ENCODE measurements around the gene SMIM5.
"Not testable (repeated sequence)": the region's sequence is repeated elsewhere in the genome, so short reads cannot be mapped to it uniquely, and the experiment has no call there.

The SMIM5 gene, protein sequence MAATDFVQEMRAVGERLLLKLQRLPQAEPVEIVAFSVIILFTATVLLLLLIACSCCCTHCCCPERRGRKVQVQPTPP

DNA sequence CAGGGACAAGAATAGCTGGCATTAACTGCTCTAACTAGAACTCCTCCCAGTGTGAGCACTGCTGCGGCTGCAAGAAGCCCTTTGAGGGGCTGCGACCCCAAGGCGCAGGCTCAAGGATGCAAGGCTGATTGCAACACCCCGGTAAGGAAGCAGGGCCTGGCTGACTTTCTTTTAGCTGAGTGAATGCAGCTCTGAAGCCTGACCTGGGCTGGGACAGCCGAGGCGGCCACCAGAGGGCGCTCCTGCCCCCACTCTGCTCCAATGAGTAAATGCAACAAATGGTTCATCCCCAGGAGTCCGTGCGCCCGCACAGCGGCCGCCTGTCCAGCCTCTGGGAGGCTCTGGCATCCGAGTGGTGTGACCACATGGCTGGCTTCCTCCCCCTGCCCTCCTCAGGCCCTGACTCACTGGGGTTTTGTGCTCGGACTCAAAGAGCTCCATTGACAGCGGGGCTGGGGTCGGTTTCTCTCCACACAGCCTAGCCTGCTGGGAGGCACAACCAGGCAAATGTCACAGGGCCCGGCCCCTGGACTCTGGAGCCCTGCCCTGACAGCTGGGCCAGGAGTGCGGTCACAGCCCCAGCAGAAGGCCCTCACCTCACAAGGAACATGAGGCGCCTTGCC, at the start of gene SMIM5:
SMIM5 (plus strand) TSS at position 572 of the 623 bp plus-strand sequence. CDS start 6,768 bp downstream, outside the sequence.
- peak; percentile 63 for DNase-seq

DNA sequence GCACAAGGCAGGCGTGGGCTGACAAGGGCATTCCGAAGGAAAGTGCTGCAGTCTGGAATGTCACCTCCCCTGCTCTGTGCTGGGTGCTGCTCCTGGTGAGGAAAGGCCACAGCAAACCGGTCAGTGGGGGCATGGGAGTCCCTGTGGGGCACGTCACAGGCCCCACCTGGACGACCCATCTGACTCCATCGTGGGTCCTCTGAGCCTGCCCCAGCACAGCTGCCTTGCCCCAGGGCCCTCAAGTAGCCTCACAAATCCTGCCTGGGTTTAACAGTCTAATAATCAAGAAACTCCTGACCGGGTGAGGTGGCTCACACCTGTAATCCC, 48.4 kb upstream of the SMIM5 start:
- no peak for DNase-seq

DNA sequence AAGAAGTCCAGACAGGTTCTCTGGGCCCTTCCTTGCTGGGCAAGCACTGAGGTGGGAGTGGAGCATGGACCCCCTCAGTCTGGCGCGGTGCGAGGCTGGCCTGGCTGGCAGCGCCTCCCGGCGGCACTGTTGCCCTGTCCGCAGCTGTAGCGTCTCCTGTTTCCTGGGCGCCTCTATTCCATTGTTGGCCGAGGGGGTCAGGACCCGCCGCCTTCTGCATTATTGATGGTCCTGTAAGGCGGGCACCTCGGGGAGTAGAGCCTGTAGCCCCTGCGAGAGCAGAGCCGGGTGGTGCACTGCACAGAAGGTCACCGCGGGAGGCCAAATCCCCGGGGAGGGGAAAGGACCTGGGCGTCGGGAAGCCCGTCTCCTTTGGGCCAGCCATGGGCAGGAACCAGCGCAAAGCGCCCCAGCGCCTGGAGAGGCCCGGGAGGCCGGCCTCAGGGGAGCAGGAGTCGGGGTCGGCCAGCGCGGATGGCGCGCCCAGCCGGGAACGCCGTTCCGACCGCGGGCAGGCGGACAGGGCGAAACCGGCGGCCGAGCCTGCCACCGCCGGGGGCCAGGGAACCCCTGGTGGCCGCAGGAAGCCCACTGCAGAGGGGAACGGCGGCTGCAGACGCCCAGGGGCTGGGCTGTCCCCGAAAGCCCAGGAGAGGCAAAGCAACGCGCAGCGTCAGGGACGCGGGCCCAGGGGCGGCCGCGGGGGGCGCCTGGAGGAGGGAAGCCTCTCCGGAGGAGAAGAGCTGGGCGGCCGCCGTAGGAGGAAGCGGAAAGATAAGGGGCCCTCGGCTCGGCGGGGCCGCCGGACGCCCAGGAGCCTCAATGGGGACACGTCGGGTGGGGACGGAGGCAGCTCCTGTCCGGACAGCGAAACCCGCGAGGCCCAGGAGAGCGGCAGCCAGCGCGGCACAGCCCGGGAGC, 45.3 kb upstream of the SMIM5 start, which contains the start of gene MYO15B:
MYO15B (plus strand) TSS at position 126 of the 921 bp plus-strand sequence; CDS start at position 384, 258 bp downstream.
- peak; percentile 69 for DNase-seq

DNA sequence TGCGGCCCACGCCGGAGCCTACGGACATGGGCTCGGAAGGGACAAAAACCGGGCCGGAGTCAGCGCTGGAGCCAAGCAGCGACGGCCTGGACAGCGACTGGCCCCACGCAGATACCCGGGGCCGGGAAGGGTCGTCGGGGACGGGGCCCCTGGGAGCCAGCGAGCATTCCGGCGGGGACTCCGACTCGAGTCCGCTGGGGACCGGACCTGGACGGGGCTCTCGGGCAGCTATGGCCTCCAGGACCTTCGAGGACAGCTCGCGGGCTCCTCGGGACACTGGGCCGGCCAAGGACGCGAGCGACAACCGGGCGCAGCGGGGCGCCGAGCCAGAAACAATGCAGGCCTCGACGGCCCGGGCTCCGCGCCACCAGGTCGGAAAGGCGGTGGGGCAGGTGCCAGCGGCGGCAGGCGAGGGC, 44.6 kb upstream of the SMIM5 start:
- DNase-seq: no peak

DNA sequence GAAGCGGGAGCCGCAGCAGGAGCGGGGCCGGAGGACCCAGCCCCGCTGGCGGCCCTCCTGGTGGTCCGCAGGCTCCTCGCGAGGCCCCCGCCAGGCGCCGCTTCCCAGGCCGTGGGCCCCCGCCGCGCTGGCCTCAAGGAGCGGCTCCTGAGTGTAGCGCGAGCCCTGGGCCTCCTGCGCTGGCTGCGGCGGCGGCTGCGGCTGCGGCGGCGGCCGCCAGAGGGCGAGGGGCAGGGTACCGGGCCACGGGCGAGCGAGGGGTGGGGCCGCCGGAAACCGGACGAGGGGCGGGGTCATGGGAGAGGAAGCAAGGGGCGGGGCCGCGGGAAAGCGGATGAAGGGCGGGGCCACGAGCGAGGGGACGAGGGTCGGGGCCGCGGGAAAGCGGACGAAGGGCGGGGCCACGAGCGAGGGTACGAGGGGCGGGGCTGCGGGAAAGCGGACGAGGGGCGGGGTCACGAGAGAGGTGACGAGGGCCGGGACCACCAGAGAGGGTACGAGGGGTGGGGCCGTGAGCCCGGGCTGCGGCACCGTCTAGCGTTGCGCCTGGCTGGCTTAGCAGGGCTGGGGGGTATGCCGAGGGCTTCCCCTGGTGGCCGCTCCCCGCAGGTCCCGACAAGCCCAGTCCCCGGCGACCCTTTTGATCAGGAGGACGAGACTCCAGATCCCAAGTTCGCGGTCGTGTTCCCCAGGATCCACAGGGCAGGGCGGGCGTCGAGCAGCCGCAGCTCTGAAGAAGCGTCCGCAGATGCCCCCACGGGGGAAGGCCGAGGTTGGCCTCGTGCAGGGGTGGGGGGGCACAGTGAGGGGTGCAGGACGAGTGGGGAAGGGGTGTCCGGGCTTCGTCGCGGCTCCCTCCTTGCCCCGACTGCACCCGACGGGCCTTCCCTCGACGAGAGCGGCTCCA, 44.0 kb upstream of the SMIM5 start:
- peak; percentile 87 for DNase-seq

DNA sequence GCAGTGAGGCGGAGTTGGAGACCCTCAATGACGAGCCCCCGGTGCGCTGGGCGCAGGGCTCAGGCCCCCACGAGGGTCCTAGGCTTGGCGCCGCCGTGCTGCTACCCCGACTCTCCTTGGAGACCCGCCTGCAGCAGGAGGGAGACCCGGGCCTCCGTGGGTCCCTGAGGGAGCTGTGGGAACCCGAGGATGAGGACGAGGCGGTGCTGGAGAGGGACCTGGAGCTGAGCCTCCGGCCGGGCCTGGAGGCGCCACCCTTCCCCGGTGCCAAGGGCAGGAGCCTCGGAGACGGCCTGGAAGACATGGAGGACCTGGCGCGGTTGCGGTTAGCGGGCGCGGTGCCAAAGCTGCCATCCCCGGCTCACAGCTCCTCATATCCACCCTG, 43.3 kb upstream of the SMIM5 start:
- no peak for DNase-seq

DNA sequence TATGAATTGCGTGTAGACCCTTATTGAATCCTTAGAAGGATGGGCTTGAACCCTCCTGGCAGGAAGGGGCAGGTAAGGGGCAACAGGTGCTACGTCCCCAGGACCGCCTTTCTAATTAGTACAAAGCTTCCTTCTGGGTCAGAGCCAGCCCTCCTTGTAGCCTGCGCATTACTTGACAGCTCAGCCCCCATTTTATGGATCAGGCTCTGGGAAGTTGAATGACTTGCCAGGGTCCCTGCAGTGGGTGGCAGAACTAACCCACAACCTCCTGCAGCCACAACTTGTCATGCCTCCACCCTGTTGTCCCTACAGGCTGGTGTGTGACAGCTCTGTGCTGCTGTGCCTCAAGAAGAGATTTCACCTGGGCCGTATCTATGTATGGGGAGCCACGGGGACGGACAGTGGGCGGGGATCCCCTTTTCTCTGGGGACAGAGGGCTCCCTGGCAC, 42.9 kb upstream of the SMIM5 start:
- no peak for DNase-seq

DNA sequence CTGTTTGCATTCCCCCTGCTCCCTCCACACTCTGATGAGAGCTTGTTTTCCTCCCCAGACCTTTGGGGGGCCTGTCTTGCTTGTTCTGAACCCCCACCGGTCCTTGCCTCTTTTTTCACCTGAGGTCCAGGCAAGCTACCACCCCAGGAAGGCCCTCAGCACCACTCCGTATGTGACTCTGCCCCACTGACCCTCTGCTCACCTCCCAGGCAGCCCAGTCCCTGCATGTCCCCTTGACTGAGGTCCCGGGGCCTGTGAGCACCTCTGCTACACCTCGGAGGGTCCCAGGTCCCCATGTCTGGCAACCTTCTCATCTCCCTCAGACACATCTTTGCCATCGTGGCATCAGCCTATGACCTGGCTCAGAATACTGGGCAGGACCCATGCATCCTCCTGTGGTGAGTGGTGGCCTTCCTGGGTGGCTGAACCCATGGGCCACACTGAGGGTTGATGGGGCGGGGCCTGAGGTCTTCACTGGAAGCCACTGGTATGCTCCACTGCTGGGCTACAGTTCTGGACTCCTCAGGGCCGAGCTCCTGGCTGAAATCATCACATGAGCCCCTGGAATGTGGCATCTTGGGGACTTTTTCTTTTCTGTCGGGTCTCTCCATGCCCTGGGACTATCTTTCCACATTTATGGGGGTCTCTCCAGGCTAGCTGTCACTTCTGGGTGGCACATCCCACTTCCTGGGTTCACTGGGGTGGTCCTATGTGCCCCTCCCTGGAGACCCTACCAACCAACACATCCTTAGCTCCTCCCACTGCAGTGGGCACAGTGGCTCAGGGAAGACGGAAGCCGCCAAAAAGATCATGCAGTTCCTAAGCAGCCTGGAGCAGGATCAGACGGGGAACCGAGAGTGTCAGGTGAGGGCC, 42.1 kb upstream of the SMIM5 start:
- no peak for DNase-seq

DNA sequence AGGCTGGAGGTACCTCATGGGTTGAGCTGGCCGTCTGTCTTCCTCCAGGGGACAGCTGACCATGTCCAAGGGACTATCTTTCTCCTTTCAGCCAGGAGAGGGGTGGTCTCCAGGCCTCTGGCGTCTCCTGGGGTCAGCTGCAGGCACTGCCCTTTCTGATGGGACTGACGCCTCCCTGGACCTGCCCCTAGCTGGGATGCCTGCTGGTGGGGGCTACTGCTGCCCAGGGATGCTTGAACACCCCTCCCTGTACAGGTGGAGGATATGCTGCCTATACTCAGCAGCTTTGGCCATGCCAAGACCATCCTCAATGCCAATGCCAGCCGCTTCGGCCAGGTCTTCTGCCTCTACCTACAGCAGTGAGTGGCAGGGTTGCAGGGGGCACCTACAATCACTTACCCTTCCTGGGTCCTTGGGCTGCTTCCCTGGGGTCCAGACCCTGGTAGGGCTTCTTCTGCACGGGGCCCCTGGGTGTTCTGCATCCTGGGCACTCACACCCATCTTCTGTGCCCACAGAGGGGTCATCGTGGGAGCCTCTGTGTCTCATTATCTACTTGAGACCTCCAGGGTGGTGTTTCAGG, 41.4 kb upstream of the SMIM5 start:
- no peak for DNase-seq

DNA sequence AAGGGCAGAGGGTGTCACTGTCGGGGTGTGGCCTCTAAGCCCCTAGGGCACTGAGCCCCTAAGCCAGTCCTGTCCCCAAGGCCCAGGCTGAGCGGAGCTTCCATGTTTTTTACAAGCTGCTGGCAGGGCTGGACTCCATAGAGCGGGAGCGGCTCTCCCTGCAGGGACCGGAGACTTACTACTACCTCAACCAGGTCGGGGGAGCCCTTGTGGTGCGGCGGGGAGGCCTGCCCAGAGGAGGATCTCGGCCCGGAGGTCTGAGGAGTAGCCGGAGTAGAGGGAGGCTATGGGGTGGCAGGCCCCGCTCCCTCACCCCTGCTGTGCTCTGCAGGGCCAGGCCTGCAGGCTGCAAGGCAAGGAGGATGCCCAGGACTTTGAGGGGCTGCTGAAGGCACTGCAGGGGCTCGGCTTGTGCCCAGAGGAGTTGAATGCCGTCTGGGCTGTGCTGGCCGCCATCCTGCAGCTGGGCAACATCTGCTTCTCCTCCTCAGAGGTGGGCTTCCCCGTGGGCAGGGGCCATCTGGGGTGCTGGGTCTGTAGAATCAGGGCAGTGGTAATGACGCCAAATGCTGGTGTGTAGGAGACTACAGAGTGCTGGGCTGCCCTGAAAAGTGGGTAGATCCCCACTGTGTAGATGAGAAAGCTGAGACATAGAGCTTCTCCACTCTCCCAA, 40.8 kb upstream of the SMIM5 start:
- DNase-seq: no peak

DNA sequence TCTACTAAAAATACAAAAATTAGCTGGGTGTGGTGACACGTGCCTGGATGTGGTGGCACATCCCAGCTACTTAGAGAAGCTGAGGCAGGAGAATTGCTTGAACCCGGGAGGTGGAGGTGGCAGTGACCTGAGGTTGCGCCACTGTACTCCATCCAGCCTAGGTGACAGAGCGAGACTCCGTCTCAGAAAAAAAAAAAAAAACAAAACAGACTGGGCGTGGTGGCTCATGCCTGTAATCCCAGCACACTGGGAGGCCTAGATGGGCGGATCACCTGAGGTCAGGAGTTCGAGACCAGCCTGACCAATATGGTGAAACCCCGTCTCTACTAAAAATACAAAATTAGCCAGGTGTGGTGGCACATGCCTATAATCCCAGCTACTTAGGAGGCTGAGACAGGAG, 39.8 kb upstream of the SMIM5 start:
- not testable (repeated sequence) for DNase-seq

DNA sequence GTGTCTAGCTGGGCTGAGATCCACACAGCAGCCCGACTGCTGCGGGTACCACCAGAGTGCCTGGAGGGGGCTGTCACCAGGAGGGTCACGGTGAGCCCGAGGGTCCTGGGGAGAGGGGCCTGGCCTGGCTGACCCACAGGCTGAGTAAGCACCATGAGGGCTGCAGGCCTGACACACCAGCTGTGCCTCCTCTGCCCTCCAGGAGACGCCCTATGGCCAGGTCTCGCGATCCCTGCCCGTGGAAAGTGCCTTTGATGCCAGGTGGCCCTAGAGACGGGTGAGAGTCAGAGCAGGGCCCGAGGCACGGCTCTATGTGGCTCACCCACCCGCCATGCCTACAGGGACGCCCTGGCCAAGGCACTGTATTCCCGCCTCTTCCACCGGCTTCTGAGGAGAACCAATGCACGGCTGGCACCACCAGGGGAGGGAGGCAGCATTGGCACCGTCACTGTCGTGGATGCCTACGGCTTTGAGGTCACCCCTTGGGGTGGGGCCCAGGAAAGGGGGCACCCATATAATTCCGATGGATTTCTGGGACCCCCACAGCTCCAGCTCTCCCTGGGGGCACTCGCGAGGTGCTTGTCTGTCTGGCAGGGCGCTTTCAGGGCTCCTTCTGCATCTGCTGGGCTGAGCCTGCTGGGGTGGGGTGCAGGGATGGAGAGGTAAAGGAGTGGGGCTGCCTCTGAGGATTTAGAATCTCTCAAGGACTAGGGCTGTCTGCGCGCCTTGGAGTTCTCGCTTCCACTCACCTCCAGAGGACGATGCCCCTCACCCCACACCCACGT, 38.5 kb upstream of the SMIM5 start:
- peak; percentile 26 for DNase-seq

DNA sequence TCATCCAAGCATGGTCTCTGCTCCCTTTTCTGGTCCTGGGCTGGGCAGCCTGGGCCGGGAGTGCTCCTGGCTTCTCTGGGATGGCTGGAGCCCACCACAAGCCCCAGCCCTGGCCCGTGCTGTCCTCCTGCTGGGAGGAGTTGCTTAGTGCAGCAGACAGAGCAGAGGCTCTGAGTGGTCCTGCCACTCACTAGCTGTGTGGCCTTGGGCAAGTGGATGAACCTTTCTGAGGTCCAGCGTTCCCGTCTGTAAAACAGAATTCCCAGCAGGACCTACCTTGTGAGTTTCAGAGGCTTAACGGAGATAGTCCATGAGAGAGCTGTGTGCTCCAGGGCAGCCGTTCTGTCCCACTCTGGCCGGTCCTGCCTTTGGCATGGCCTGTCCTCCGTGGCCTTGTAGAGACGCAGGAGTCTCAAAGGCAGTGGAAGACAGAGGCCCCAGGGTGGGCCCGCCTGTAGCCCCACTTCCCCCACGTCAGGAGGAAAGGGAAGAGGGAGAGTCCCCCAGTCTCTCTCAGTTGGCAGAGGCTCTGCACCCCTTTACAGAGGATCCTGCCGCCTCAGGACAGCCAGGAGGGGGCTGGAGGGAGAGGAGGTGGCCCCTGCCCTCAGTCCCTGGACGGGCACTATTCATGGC, 37.8 kb upstream of the SMIM5 start:
- no peak for DNase-seq

DNA sequence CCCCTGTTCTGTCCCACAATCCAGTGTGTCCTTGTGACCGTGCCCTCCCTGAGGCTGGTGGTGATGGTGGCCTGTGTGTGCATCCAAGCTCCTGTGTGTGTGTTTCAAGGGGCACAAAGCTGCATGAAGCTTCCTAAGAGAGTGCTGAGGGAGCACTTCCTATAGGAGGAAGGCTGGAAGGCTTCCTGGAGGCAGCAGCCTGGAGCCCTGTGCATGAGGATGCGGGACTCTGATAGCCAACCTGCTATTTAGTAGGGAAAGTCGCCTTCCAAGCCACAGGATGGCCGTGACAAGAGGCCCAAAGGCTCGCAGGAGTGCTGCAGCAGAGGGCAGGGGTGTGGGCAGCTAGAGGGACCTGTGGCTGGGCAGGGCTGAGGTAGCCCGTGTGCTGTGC, 37.3 kb upstream of the SMIM5 start:
- DNase-seq: no peak

DNA sequence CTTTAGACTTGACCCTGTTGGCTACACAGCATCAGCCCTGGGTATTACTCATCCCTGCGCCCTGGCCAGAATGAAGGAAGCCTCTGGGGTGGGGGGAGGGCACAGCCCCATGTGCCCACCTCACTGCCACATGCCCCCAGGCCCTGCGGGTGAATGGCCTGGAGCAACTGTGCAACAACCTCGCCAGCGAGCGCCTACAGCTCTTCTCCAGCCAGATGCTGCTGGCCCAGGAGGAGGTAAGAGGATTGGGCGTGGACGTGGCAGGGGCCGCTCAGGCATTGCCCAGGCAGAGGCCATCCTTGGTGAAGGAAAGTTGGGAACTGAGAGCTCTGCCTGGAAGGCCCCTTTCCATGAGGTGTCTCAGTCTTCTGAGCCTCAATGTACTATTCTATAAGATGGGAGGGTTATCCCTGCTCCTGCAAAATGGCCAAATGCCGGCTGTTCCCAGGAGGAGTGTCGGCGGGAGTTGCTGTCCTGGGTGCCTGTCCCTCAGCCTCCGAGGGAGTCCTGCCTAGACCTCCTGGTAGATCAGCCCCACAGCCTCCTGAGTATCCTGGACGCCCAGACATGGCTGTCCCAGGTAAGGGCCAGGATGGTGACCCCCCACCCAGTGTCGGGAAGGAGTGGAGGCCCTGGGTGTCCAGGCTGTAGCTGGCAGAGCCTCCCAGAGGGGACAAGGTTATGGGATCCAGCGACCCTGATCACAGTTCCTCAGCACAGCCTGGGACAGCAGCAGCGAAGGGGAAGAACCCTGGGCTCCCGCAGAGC, 36.7 kb upstream of the SMIM5 start:
- no peak for DNase-seq

DNA sequence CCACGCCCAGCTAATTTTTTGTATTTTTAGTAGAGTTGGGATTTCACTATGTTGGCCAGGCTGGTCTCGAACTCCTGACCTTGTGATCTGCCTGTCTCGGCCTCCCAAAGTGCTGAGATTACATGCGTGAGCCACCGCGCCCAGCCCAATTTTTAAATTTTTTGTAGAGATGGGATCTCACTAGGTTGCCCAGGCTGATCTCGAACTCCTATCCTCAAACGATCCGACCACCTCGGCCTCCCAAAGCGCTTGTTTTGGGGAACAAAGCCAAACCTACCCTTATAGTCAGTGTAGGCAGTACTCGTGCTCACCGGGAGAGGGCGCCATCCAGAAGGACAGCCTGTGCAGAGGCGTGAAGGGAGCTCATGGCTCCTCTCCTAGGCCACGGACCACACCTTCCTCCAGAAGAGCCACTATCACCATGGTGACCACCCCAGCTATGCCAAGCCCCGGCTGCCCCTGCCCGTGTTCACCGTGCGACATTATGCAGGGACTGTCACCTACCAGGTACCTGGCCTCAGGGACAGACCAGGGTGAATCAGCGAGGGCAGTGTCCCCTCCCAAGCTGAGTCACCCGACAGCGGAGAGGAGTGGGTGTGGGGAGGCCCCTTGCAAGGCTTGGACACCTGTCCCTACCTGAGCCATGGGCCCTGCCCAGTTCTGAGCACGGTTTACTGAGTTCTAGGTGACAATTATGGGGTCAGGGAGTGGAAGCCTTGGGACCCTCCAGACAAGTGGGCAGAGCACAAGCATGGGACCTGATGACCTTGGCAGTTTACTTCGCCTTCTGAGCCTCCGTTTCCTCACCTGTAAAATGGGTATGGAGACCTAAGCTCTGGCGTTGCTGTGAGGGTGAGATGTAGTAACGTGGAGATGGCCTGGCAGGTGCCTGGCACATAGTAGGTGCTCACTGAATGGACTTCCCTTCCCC, 31.9 kb upstream of the SMIM5 start:
- peak; percentile 78 for DNase-seq

DNA sequence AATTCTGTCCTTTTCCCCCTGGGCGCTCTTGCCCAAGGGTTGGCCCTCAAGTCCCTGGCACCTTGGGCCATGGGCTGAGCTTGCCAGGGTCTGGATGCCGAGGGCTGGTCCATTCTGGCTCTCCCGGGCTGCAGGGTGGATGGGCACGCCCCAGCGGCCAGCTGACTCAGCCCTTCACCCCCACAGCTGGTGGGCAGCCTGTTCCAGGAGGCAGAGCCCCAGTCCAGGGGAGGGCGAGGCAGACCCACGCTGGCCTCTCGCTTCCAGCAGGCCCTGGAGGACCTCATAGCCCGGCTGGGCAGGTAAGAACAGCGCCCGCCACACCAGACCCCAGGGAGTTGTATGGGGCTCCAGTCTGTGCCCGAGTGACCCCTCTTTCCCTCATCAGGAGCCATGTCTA, 30.6 kb upstream of the SMIM5 start:
- no peak for DNase-seq

DNA sequence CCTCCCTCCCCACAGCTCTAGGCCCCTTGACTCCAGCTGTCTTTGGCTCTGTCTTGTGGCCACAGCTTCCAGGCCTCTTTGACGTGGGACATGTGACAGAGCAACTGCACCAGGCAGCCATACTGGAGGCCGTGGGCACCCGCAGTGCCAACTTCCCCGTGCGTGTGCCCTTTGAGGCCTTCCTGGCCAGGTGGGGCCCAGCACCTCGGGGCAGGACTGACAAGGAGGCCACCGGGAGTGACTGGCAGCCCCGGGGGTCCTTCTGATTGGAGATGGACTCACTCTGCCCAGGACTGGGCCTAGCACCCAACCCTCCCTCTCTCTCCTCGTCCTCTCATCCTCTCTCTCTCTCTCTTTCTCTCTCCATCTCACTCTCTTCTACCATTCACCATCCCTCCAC, 30.1 kb upstream of the SMIM5 start:
- no peak for DNase-seq
